ENCODE data around the gene IPO8.
"Not testable (repeated sequence)": the region's sequence is repeated elsewhere in the genome, so short reads cannot be mapped to it uniquely, and the experiment has no call there.

IPO8 gene

GRCh38 chr12:30603129-30603528 is 92.5 kb downstream of the IPO8 start:
- DNase-seq: no peak

- no peak for DNase-seq
These were observed 93.0 kb downstream of the IPO8 start for GRCh38 chr12:30602678-30603077.

DNA sequence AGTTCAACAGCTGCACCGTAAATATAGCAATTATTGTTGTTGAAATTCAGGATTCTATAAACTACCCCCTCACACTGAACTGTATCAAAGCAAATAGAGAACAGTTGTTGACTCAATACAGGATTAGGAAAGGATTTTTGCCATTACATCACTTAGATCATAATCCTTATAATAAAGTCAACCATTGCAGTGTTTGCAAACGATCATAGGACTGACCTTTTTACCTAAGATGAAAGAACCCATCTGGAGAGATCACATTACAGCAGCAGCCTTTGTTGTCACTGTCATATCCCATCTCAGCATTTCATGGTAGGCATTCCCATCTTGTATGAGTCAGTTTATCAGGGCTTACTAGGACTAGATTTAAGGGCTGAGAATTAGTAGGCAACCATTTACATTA is 96.1 kb downstream of the IPO8 start:
- DNase-seq: no peak

GRCh38 chr12:30598889-30599288 is 96.8 kb downstream of the IPO8 start:
- no peak for DNase-seq

- DNase-seq: no peak
These were observed 99.9 kb downstream of the IPO8 start for GRCh38 chr12:30595742-30596141.

DNA sequence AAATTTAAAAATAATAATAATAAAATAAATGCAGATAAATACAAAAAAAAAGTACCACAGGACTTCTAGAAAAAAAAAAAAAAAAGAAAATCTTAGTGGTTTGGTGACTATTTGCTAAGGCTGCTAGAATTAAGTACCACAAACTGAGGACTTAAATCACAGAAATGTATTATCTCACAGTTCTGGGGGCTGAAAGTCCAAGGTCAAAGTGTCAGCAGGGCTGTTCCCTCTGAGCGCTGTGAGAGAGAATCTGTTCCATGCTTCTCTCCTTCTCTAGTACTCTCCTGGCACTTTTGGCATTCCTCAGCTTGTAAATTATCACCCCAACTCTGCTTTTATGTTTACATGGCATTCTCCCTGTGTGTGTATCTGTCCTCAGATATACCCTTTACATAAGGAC is 101.2 kb downstream of the IPO8 start:
- DNase-seq: no peak

DNA sequence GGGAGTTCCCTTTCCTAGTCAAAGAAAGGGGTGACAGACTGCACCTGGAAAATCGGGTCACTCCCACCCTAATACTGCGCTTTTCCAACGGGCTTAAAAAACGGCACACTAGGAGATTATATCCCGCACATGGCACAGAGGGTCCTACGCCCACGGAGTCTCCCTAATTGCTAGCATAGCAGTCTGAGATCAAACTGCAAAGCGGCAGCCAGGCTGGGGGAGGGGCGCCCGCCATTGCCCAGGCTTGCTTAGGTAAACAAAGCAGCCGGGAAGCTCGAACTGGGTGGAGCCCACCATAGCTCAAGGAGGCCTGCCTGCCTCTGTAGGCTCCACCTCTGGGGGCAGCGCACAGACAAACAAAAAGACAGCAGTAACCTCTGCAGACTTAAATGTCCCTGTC is 107.1 kb downstream of the IPO8 start:
- DNase-seq: not testable (repeated sequence)

DNA sequence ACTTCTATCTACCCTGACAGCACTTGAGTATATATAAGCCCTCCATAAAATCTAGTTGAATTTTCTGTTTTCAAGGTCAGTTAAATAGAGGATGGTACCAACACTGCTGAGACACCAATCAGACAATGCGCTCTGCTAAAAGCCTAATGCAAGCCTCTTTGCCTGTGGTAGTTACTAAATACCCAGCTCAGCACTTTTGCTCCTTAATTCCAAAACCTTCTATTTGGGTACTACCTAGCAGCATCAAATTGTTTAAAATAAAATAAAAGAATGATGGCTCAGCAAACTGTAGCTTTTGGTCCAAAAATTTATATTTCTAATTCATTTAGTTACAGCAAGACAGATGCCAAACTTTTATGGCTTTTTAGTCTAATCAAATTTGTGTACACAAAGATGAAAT is 107.9 kb downstream of the IPO8 start:
- DNase-seq: no peak

DNA sequence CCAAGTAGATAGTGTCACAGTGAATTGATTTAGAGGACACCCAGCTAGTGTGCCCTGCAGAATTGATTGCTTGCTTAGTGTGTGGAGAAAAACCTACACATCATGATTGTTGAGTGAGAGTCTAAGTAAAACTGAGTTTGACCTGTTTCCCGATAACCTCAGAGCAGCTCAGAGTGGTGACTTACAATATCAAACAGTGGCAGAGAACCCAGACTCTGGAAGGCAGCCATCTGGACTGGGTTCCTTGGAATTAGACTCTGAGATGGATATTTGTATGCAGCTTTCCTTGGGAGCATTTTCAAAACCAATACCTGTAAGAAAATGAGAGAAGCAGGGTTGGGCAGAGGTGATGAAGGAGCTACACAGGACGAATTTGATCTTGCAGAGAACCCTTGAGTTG is 109.8 kb downstream of the IPO8 start:
- DNase-seq: no peak

GRCh38 chr12:30582943-30583342 is 112.7 kb downstream of the IPO8 start:
- DNase-seq: no peak

GRCh38 chr12:30580344-30580743 is 115.3 kb downstream of the IPO8 start:
- DNase-seq: no peak
